ENCODE measurements around the gene NDUFC2.
"Not testable (repeated sequence)": the region's sequence is repeated elsewhere in the genome, so short reads cannot be mapped to it uniquely, and the experiment has no call there.

NDUFC2 gene

DNA sequence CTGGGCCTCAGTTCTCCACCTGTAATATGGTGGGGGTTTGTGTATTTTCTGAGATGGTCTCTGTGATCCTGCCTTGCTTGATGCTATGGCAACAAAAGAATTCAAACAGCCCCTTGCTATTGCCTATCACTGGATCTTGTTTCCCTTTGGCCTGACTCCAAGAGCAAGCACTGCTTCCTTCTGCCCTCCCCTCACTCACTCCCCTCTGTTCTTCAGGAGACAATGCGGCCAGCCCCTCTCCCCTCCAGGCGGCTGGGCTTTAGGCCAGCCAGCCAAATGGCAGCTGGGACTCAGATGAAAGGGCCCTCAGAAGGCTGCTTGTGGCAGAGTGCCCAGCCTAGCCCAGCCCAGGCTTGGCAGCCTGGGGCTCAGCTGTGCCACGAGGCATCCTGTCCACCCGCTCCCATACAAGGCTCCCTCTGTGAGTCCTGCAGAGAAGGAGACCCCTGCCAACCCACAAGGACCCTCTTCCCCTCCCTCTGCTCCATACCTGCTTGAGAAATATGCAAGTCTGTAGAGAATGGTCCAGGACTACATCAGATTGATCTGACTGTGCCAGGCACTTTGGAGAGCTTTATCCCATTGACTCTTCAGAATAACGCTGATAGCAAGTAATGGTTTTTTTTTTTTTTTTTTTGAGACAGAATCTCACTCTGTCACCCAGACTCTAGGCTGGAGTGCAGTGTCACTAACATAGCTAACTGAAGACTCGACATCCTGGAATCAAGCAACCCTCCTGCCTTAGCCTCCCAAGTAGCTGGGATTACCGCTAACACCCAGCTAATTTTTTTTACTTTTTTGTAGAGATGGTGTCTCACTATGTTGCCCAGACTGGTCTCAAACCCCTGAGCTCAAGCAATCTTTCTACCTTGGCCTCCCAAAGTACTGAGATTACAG, 49.0 kb downstream of the NDUFC2 start:
- DNase-seq (ENCODE audit: low read depth) = no peak

DNA sequence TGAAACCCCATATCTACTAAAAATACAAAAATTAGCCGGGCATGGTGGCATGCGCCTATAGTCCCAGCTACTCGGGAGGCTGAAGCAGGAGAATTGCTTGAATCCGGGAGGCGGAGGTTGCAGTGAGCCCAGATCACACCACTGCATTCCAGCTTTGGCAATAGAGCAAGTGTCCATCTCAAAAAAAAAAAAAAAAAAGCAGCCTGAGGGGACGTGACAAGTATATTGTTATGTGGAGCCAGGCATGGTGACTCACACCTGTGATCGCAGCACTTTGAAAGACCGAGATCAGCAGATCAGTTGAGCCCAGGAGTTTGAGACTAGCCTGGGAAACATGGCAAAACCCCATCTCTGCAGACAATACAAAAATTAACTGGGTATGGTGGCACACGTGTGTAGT, 51.2 kb downstream of the NDUFC2 start:
- not testable (repeated sequence) for DNase-seq (ENCODE audit: low read depth)

DNA sequence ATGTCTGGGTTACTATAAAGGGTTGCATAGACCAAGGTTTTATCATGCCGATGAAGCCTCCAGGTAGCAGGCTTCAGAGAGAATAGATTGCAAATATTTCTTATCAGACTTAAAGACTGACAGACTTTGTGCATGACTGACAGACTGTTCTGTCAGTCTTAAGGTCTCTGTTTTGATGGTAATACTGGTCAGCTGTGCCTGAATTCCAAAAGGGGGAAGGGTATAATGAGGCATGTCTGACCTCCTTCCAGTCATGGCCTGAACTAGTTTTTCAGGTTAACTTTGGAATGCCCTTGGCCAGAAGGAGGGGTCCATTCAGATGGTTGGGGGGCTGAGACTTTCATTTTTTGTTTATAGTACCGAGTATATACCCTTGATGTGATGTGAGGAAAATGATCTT, 51.9 kb downstream of the NDUFC2 start:
- DNase-seq (ENCODE audit: low read depth) = no peak

DNA sequence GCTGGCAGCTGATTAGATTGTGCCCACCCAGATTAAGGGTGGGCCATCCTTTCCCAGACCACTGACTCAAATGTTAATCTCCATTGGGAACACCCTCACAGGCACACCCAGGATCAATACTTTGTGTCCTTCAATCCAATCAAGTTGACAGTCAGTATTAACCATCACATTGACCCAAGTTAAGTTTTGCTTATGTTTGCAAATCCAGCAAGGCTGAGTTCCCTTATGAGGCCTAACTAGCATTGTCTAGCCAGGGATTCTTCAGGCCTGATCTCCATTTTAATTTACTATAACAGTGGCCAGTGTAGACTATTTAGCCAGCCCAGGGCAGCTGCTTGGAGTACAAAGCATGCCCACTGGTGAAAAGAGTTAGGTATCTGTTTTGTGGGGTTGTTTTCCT, 54.3 kb downstream of the NDUFC2 start:
- DNase-seq (ENCODE audit: low read depth) = no peak

DNA sequence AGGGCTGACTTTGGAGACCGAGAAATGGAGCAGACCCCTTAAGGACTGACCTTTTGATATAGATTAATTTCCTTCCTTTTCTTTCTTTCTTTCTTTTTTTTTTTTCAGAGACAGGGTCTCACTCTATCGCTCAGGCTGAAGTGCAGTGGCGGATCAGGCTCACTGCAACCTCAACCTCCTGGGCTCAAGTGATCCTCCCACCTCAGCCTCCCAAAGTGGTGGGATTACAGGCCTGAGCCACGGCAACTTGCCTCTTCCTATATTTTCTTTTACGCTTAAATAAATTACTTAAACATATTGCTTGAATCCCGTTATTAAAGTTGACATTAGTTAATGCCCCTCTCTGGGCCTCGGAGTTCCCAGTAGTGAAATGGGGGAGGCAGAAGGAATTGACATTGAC, 56.2 kb downstream of the NDUFC2 start:
- no peak for DNase-seq (ENCODE audit: low read depth)

DNA sequence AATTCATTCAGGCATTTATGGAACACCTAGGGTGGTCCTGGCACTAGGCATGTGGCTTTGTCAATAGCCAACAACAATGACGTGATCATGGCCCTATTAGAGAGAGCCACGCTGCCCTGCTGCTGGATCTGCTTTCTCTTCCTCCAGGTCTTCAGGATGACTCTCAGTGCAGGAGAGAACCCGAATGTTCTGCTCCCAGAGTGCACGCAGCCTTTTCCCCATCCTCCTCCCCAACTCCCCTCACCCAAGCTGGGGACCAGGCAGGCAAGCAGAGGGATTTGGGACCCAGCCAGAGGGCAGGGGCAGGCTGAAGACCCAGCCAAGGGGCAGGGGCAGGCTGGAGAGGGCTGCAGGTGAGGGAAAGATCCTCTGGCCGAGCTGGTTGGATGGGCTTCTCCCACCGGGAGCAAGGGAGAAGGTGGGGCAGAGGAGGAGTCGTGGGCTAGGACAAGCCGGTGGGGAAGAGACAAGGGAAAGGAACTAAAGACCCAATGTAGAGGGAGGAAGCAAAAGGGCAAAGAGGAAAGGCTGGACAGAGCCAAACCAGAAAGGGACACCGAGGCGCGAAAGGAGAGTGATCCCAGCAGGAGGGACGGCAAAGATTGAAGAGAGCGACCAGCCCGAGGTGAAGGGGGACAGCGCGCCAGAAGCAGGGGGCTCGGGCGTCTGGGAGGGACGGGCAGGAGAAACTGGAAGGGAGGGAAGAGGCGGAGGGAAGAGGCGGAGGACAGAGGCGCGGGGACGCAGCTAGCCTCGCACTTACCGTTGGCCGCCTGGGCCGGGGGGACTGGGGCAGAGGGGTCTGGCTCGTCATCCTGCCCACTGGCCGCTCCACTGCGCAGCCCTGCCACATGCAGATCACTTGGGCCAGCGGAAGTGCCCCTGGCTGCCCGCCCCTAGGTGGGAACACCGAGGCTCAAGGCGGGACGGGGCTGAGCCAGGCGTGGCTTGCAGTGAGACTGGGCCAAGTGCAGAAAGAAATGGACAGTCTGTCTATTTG, 57.0 kb downstream of the NDUFC2 start, which contains the start of gene KCTD14:
TSS of gene KCTD14 (minus strand) at position 880 of the 1,000 bp plus-strand sequence. CDS start at position 853, 27 bp downstream.
- DNase-seq (ENCODE audit: low read depth) = no peak

DNA sequence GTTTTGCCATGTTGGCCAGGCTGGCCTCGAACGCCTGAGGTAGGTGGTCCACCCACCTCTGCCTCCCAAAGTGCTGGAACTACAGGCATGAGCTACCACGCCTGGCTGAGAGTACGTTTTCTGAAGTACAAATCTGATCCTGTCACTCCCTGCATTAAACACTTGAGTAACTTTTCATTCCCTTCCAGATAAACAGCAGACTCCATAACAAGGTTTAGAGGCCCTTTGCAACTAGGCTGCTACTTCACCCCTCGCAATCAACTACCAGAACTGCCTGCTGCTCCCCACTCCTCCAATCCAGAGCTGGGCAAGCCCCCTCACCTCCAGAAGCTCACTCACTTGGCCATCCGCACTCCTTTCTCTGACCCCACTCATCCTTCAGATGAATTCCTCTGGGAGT, 58.1 kb downstream of the NDUFC2 start:
- no peak for DNase-seq (ENCODE audit: low read depth)

DNA sequence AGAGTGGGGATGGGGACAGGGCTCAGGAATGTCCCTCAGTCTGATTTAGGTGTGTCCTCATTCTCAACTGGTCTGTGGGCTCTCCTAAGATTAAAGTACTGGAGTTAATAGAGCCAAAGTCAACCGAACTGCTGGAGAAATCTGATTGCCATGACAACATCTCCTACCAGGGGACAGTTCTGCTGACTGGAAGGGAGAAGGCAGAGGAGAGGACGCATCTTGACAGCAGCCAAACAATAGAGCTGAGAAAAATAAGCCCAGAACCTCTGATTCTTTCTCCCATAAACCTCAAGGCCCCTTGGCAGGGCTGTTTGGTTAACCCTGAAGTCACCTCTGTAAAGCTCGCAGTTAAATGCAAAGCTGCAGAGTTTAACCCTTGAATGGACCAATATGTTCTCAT, 59.4 kb downstream of the NDUFC2 start:
- DNase-seq (ENCODE audit: low read depth) = no peak

DNA sequence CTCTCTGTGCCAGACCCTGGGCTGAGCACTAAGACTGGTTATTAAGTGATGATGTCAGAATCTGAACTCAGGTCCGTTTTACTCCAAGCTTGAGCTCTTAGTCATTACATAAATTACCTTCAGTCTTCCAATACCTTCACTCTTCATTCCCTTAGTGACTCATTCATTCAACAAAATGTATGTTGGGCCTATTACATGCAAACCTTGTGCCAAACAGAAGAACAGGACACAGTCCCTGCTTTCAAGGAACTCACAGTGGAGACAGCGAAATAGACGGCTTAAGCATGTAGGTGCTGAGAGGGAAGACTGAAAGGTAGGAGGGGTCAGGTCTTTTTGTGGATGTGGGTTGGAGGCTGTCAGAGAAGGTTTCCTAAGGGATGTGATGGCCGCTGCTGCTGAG, 59.9 kb downstream of the NDUFC2 start:
- DNase-seq (ENCODE audit: low read depth) = no peak
